Osteoblast (primary cell): Measurements from ENCODE around the gene HMOX2. TPM values are rescaled to one million over a fixed set of nuclear protein-coding genes. Genes with fewer than 3 reads are reported as not detected.
A peak's percentile ranks its signal among the peaks of the same experiment; 100 is the strongest.

Experiments used
- DNase-seq: peaks from one replicate; pipeline ENCODE4 v3.0.0; 2011; ENCODE audit warnings: low spot score, mixed read lengths; ENCODE audit not compliant: insufficient read length; ENCODE audit errors: missing footprints
- H2AFZ ChIP-seq: 2 replicates; pipeline ENCODE4 v1.6.0; 2011; ENCODE audit warnings: mild to moderate bottlenecking, low read length
- H3K27ac ChIP-seq: 2 replicates; pipeline ENCODE4 v1.5.1; 2011; ENCODE audit warnings: mild to moderate bottlenecking, low read depth, low read length, moderate library complexity
- H3K27me3 ChIP-seq: 2 replicates; pipeline ENCODE4 v1.6.0; 2012; ENCODE audit warnings: mild to moderate bottlenecking, control low read depth, inconsistent platforms, low read length, moderate library complexity; ENCODE audit not compliant: insufficient read depth
- H3K36me3 ChIP-seq: 2 replicates; pipeline ENCODE4 v1.5.1; 2011; ENCODE audit warnings: mild to moderate bottlenecking, low read length, control low read depth, moderate library complexity; ENCODE audit not compliant: insufficient read depth
- H3K4me1 ChIP-seq: 2 replicates; pipeline ENCODE4 v1.5.1; 2011; ENCODE audit warnings: mild to moderate bottlenecking, low read length, control low read depth, moderate library complexity; ENCODE audit not compliant: insufficient read depth
- H3K4me2 ChIP-seq: 2 replicates; pipeline ENCODE4 v1.6.0; 2011; ENCODE audit warnings: mild to moderate bottlenecking, low read length; ENCODE audit not compliant: insufficient read depth
- H3K4me3 ChIP-seq: fragments of 200-600 bp; sonication (generic); 3 replicates; pipeline ENCODE4 v1.5.1; 2012; ENCODE audit warnings: mild to moderate bottlenecking, low read length, inconsistent platforms; ENCODE audit not compliant: insufficient read depth
- H3K79me2 ChIP-seq: 2 replicates; pipeline ENCODE4 v1.6.0; 2012; ENCODE audit warnings: mild to moderate bottlenecking, low read length, control low read depth, inconsistent platforms; ENCODE audit not compliant: insufficient read depth
- H3K9me3 ChIP-seq: 2 replicates; pipeline ENCODE4 v1.5.1; 2011; ENCODE audit warnings: low read depth, low read length, control low read depth
- H4K20me1 ChIP-seq: 2 replicates; pipeline ENCODE4 v1.6.0; 2012; ENCODE audit warnings: mild to moderate bottlenecking, low read length, control low read depth; ENCODE audit not compliant: insufficient read depth
- CTCF ChIP-seq: IDR thresholded peaks from 2 replicates; pipeline ENCODE4 v1.5.1; 2011; ENCODE audit warnings: mild to moderate bottlenecking, low read depth, low read length, moderate library complexity; ENCODE audit errors: extremely low read depth
- total RNA-seq: library from RNA; depleted of rRNA; stranded (reverse); fragments of >200 nt; gene quantifications from 2 replicates; pipeline ENCODE4 v1.2.3, GENCODE V29; 2012

The HMOX2 gene
- total RNA-seq, 1 donor, result 39.4 TPM

DNA sequence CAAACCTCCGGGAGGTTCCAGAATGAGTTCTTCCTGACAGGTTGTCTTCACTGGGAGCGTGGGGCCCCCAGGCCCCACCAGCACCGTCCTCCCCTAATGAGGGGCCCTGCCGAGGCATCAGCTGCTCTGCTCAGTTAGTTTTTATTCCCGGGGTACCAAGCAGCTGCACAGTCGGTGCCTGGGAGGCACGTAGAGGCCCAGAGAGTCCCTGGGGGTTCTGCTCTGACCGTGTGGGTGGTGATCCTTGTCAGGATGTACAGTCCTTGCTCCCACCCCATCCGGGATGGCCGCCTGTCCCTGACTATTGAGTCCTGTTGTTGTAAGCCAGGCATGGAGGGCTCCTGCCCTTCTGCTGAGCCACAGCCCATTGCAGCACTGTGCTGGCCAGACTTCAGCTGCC lies 20.2 kb upstream of the HMOX2 start:
- no peaks in the 10 kb centered on the region for H3K79me2 ChIP-seq
- H3K4me1 ChIP-seq, result peaks cover 8% of the 10 kb centered on the region
- H2AFZ ChIP-seq, result no peak overlapping the region
- H3K27ac ChIP-seq, result no peak overlapping the region
- peaks cover 26% of the 10 kb centered on the region for H4K20me1 ChIP-seq
- DNase-seq, result no peak
- H3K36me3 ChIP-seq, result peaks cover 47% of the 10 kb centered on the region
- H3K27me3 ChIP-seq, result no peaks in the 10 kb centered on the region
- H3K4me2 ChIP-seq, result no peak overlapping the region
- no peak overlapping the region for H3K4me3 ChIP-seq
- no peak for TF ChIP-seq CTCF
- H3K9me3 ChIP-seq, result no peaks in the 10 kb centered on the region

DNA sequence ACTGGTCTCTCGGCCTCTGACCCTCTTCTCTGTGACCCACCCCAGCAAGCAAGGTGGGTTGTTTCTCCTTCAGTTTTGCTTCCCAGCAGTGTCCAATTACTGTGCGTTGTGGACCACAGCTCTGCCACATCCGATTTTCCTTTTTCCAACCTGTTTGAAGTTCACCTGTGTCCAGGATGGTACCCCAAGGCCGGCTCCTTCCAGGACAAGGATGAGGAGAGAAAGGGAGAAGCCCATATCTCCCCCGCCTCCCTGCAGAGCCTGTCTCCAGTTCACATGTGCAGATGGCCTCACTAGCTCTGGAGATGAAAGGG lies 15.3 kb upstream of the HMOX2 start:
- no peak overlapping the region for H3K4me3 ChIP-seq
- DNase-seq, result no peak
- peaks cover 7% of the 10 kb centered on the region for H4K20me1 ChIP-seq
- H3K9me3 ChIP-seq, result no peaks in the 10 kb centered on the region
- no peak overlapping the region for H3K4me2 ChIP-seq
- TF ChIP-seq CTCF, result no peak
- no peak overlapping the region for H2AFZ ChIP-seq
- H3K36me3 ChIP-seq, result peaks cover 35% of the 10 kb centered on the region
- no peaks in the 10 kb centered on the region for H3K27me3 ChIP-seq
- H3K27ac ChIP-seq, result no peak overlapping the region
- H3K79me2 ChIP-seq, result no peaks in the 10 kb centered on the region
- H3K4me1 ChIP-seq, result peaks cover 23% of the 10 kb centered on the region

DNA sequence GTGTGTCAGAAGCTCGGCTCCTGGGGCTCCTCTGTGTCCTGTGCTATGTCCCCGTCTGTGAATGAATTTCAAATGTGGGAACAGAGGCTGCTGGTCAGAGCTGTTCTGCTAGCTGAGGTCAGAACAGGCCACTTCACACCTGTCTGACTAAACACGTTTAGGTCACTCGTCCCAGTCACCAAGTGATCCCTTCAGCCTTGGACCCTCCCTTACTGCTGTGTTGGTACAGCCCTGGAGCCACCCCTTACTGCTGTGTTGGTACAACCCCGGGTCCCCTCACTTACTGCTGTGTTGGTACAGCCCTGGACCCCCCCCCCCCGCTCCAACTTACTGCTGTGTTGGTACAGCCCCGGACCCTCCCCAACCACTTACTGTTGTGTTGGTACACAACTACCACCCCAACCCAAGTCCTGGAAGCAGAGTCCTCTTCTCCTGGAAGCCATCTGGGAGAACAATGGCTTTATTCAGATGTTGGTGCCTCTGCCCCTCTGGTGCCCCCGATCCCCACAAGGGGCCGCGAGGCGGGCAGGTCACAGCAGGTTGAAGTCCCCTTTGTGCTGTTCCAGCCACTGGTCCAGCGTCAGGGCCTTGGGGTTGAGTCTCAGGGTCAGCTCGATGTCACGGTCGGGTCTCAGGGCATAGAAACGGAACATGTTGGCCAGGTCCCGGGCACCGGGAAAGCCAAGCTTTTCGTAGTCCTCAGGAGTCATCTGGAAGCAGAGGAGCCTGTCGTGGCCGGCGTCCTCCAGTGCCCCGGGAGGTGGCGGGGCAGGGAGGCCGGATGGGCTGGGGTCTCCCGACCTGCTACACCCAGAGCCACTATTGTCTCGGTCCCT lies 14.7 kb upstream of the HMOX2 start:
- Histone ChIP-seq H3K27ac (no peak overlapping the region), H3K4me3 (no peak overlapping the region), H4K20me1 (peaks cover 7% of the 10 kb centered on the region), H2AFZ (no peak overlapping the region), H3K36me3 (peaks cover 35% of the 10 kb centered on the region), H3K27me3 (no peaks in the 10 kb centered on the region), H3K4me1 (peaks cover 23% of the 10 kb centered on the region), H3K4me2 (no peak overlapping the region), H3K79me2 (no peaks in the 10 kb centered on the region), H3K9me3 (no peaks in the 10 kb centered on the region)
- no peak for TF ChIP-seq CTCF
- no peak for DNase-seq

DNA sequence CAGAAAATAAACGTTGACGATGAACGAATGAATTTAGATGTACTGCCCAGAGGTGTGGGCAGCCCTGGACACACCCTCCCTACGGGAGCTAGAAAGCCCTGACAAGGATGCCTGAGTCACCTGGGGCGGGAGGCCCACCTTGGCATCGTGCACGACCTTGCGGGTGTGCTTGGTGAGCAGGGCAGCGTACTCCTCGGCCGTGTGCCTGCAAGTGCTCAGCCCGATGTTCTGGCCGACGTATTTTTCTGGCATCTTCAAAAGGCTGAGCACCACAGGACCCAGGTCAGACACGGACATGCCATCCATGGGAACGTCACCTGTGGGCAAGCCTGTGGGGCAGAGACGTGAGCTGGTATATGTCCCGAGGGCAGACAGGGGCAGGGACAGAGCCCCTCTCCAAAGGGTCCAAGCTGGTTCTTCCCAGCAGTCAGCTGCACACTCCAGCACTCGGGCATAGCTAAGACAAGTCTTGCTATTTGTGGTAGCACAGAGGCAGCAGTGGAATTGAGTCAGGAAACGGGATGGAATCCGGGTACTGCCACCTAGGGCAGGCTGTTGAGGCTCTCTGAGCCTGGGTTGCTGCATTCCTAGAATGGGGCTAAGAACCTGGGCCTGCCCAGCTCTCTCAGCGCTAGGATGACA lies 12.6 kb upstream of the HMOX2 start:
- peak overlapping the region; percentile 33 for H3K27ac ChIP-seq
- H4K20me1 ChIP-seq, result peaks cover 3% of the 10 kb centered on the region
- peaks cover 34% of the 10 kb centered on the region for H3K36me3 ChIP-seq
- peaks cover 23% of the 10 kb centered on the region for H3K4me1 ChIP-seq
- no peaks in the 10 kb centered on the region for H3K9me3 ChIP-seq
- H3K4me3 ChIP-seq, result no peak overlapping the region
- no peaks in the 10 kb centered on the region for H3K27me3 ChIP-seq
- no peak for TF ChIP-seq CTCF
- peak; percentile 91 for DNase-seq
- H3K79me2 ChIP-seq, result no peaks in the 10 kb centered on the region
- no peak overlapping the region for H2AFZ ChIP-seq
- H3K4me2 ChIP-seq, result peak overlapping the region; percentile 44
